Hepatocyte (in vitro differentiated cells): ENCODE measurements around the gene STMN1. TPM values are rescaled to one million over a fixed set of nuclear protein-coding genes. Genes with fewer than 3 reads are reported as not detected.
A peak's percentile ranks its signal among the peaks of the same experiment; 100 is the strongest.

Source experiments
- DNase-seq: peaks from one replicate; pipeline ENCODE4 v3.0.0-alpha.2; 2016; ENCODE audit warnings: low spot score
- H2AFZ ChIP-seq: fragments of 200-600 bp; sonication (generic); 2 replicates; pipeline ENCODE4 v1.6.0; 2016; ENCODE audit warnings: antibody characterized with exemption, mild to moderate bottlenecking
- H3K27ac ChIP-seq: fragments of 200-600 bp; sonication (generic); 2 replicates; pipeline ENCODE4 v1.5.1; 2016; ENCODE audit warnings: mild to moderate bottlenecking
- H3K27me3 ChIP-seq: fragments of 200-600 bp; sonication (generic); 2 replicates; pipeline ENCODE4 v1.6.1; 2016
- H3K36me3 ChIP-seq: fragments of 200-600 bp; sonication (generic); replicated peaks from 2 replicates; pipeline ENCODE4 v1.5.1; 2016; ENCODE audit warnings: low read depth; ENCODE audit not compliant: insufficient read depth
- H3K4me1 ChIP-seq: fragments of 200-600 bp; sonication (generic); 2 replicates; pipeline ENCODE4 v1.5.1; 2016; ENCODE audit warnings: mild to moderate bottlenecking, moderate library complexity; ENCODE audit not compliant: insufficient read depth
- H3K4me2 ChIP-seq: fragments of 200-600 bp; sonication (generic); 2 replicates; pipeline ENCODE4 v1.6.0; 2016
- H3K4me3 ChIP-seq: fragments of 200-600 bp; sonication (generic); 2 replicates; pipeline ENCODE4 v1.5.1; 2016; ENCODE audit warnings: mild to moderate bottlenecking
- H3K79me2 ChIP-seq: fragments of 200-600 bp; sonication (generic); 2 replicates; pipeline ENCODE4 v1.6.0; 2017; ENCODE audit warnings: mild to moderate bottlenecking
- H3K9me2 ChIP-seq: fragments of 200-600 bp; sonication (generic); replicated peaks from 2 replicates; pipeline ENCODE4 v1.6.0; 2017; ENCODE audit warnings: mild to moderate bottlenecking; ENCODE audit not compliant: insufficient read depth
- H3K9me3 ChIP-seq: fragments of 200-600 bp; sonication (generic); 2 replicates; pipeline ENCODE4 v1.5.1; 2016; ENCODE audit warnings: low read depth, mild to moderate bottlenecking
- H4K20me1 ChIP-seq: fragments of 200-600 bp; sonication (generic); 2 replicates; pipeline ENCODE4 v1.6.0; 2016; ENCODE audit warnings: mild to moderate bottlenecking; ENCODE audit not compliant: insufficient read depth, poor library complexity, severe bottlenecking
- CTCF ChIP-seq: fragments of 200-600 bp; sonication (generic); IDR thresholded peaks from 2 replicates; pipeline ENCODE4 v1.5.1; 2016; ENCODE audit warnings: antibody characterized with exemption, mild to moderate bottlenecking; ENCODE audit not compliant: poor library complexity
- EZH2 ChIP-seq: fragments of 200-600 bp; sonication (generic); IDR thresholded peaks from 2 replicates; pipeline ENCODE4 v1.6.1; 2016; ENCODE audit warnings: antibody characterized with exemption, mild to moderate bottlenecking, borderline replicate concordance
- EZH2phosphoT487 ChIP-seq: fragments of 200-600 bp; sonication (generic); IDR thresholded peaks from one replicate; pipeline ENCODE4 v1.6.1; 2018; ENCODE audit warnings: antibody characterized with exemption, mild to moderate bottlenecking, low read depth, moderate library complexity; ENCODE audit not compliant: unreplicated experiment, severe bottlenecking
- WGBS: methylation state at CpG from one replicate; pipeline ENCODE4 v1.1.6; 2016; ENCODE audit warnings: low lambda C conversion rate; ENCODE audit errors: missing lambda C conversion rate; 5-methylcytosine and 5-hydroxymethylcytosine counted together
- polyA plus RNA-seq: library from polyadenylated mRNA; unstranded; fragments of >200 nt; fragmentation: Nextera tagmentation; extraction: Ambion mirVana; gene quantifications from 2 replicates; pipeline ENCODE4 v1.2.1, GENCODE V29; 2016
- total RNA-seq: library from RNA; depleted of rRNA; stranded (reverse); fragments of >200 nt; gene quantifications from 2 replicates; pipeline ENCODE4 v1.2.3, GENCODE V29; 2014

Gene STMN1
- total and polyA plus RNA-seq, 2 experiments from 2014 or later: 104 to 338 TPM

- Histone ChIP-seq H3K27ac (peak overlapping the region; percentile 95), H3K4me3 (peak overlapping the region; percentile 61), H3K4me2 (peak overlapping the region; percentile 87), H3K27me3 (no peaks in the 10 kb centered on the region), H3K9me2 (no peaks in the 10 kb centered on the region), H4K20me1 (no peaks in the 10 kb centered on the region), H3K79me2 (peaks cover 35% of the 10 kb centered on the region), H3K4me1 (peaks cover 58% of the 10 kb centered on the region), H3K9me3 (no peaks in the 10 kb centered on the region), H3K36me3 (no peaks in the 10 kb centered on the region), H2AFZ (peak overlapping the region; percentile 74)
- peak; percentile 79 for DNase-seq
- WGBS: 31% methylated on average over 17 of the region's 32 CpGs
- no peak for TF ChIP-seq EZH2
These were observed 30.1 kb downstream of the STMN1 start for GRCh38 chr1:25875856-25876692.

- H4K20me1 ChIP-seq: no peaks in the 10 kb centered on the region
- H3K36me3 ChIP-seq: no peaks in the 10 kb centered on the region
- H3K4me2 ChIP-seq: peak within 1 kb of the TSS; percentile 87
- H3K4me1 ChIP-seq: peaks cover 60% of the 10 kb centered on the region
- peak within 1 kb of the TSS; percentile 61 for H3K4me3 ChIP-seq
- peak within 1 kb of the TSS; percentile 74 for H2AFZ ChIP-seq
- H3K27me3 ChIP-seq: no peaks in the 10 kb centered on the region
- DNase-seq: peak; percentile 92
- no peak for TF ChIP-seq EZH2phosphoT487
- TF ChIP-seq CTCF: peak; percentile 20
- 4% methylated on average over 18 of the region's 75 CpGs for WGBS
- H3K9me3 ChIP-seq: no peaks in the 10 kb centered on the region
- H3K27ac ChIP-seq: peak within 1 kb of the TSS; percentile 95
- peaks cover 35% of the 10 kb centered on the region for H3K79me2 ChIP-seq
- H3K9me2 ChIP-seq: no peaks in the 10 kb centered on the region
These were observed 30.9 kb downstream of the STMN1 start, which contains the start of gene PAQR7 for GRCh38 chr1:25875154-25875855. Gene PAQR7, minus strand, starts transcription at chr1:25875708. Its CDS starts 11,869 bp downstream, at chr1:25863839.

- H3K27me3 ChIP-seq: no peaks in the 10 kb centered on the region
- H3K36me3 ChIP-seq: no peaks in the 10 kb centered on the region
- H3K9me2 ChIP-seq: no peaks in the 10 kb centered on the region
- H3K9me3 ChIP-seq: no peaks in the 10 kb centered on the region
- DNase-seq: peak; percentile 13
- no peaks in the 10 kb centered on the region for H4K20me1 ChIP-seq
- WGBS: 62% methylated on average over 5 of the region's 8 CpGs
- peaks cover 53% of the 10 kb centered on the region for H3K4me1 ChIP-seq
- peak overlapping the region; percentile 95 for H3K27ac ChIP-seq
- peaks cover 35% of the 10 kb centered on the region for H3K79me2 ChIP-seq
- H2AFZ ChIP-seq: peak overlapping the region; percentile 74
- peak overlapping the region; percentile 61 for H3K4me3 ChIP-seq
- no peak for TF ChIP-seq EZH2
- TF ChIP-seq EZH2phosphoT487: no peak
- no peak for TF ChIP-seq CTCF
- peak overlapping the region; percentile 87 for H3K4me2 ChIP-seq
These were observed 31.5 kb downstream of the STMN1 start for GRCh38 chr1:25874635-25875153.
